T47D (cell line): ENCODE results near the gene ITGA5.

Experiments
- DNase-seq, 2 experiments: peaks; one replicate each; pipeline versions ENCODE4 v3.0.0 to v3.0.0-alpha.2; 2011 to 2012; ENCODE audit warnings: low read depth in 1 of 2, low spot score in 1 of 2
- JUND ChIP-seq: IDR thresholded peaks from 2 replicates; pipeline ENCODE4 v1.6.1; 2012; ENCODE audit warnings: low read depth
- in situ Hi-C: cut with HindIII; loops from 2 replicates; pipeline ENCODE4 v1.10.0; 2016; ENCODE audit warnings: low sequenced_read_pairs, low pct_unique_long_range_greater_than_20kb

The ITGA5 gene

GRCh38 chr12:54419088-54419887 lies at the start of gene ITGA5:
Gene ITGA5, minus strand, starts transcription at chr12:54419266. Its CDS starts 68 bp downstream, at chr12:54419198.
- DNase-seq = peak; percentile 70 to 91
- in situ Hi-C loops = no loop called here
- TF ChIP-seq JUND = no peak

GRCh38 chr12:54465857-54466523 lies 46.9 kb upstream of the ITGA5 start:
- TF ChIP-seq JUND = no peak
- no peak for DNase-seq
- in situ Hi-C loops = no loop called here

DNA sequence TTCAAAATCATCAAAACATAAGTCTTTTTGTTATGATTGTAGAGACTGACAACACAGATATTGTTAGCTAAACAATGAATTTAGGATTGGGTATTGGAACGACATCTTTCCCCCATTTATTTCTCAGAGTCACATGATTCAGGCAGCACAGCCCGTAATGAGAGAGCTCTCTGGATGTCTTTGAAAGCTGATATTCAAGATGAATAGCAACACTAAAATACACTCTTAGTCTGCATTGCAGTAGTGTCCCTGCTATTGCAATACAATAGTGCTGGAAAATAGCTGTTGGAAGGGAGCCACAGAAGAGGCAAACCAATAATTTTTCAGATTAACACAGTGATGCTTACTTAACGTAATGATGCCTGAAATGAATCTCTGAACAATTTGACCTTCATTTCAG lies 44.4 kb upstream of the ITGA5 start:
- no peak for TF ChIP-seq JUND
- DNase-seq = no peak
- in situ Hi-C loops = no loop called here

GRCh38 chr12:54463034-54463433 lies 44.0 kb upstream of the ITGA5 start:
- DNase-seq = no peak
- TF ChIP-seq JUND = no peak
- in situ Hi-C loops = no loop called here

DNA sequence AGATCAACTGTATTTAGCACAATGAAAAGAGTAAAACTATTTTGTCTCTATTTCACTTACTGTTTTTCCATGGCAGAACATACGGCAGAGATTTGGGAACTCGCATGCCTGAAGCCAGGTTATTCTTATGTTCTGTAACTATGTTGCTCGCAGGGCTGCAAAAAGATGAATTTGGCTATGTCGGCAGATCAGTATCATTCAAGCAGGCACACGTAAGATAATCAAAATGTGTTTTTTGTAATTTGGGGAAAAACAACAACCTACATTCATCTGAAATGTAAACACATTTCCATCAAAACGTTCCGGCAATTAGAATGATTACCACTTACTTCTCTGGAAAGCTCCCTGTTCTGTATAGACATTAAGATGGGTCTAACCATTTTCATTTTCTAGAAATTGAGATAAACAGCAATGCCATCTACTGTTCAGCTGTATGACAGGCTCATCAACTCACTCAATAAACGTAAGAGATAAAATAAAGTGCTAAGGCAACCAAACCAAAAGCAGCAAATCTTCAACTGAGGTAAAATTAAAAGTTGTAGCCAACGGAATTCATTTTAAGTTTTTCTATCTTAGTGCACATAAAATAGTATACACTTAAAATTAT lies 41.4 kb upstream of the ITGA5 start:
- TF ChIP-seq JUND = no peak
- in situ Hi-C loops = no loop called here
- DNase-seq = no peak

DNA sequence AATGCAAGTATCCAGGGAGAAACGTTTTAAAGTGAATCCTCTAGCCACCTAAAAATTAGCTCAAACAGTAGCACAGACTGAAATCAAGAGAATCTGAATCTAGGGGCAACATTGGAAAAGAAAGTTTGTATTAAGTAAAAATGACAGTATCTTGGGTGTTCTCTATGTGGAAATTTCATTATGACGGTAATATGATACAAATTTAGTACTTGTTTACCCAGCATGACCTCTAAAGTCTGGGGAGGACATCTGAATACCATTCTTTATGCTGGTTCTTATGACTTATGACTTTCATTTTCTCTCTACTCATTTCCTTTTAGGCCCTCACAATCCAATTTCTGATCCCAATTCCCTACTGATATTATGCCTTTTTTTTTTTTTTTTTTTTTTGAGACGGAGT lies 40.3 kb upstream of the ITGA5 start:
- DNase-seq = no peak
- no peak for TF ChIP-seq JUND
- in situ Hi-C loops = no loop called here

DNA sequence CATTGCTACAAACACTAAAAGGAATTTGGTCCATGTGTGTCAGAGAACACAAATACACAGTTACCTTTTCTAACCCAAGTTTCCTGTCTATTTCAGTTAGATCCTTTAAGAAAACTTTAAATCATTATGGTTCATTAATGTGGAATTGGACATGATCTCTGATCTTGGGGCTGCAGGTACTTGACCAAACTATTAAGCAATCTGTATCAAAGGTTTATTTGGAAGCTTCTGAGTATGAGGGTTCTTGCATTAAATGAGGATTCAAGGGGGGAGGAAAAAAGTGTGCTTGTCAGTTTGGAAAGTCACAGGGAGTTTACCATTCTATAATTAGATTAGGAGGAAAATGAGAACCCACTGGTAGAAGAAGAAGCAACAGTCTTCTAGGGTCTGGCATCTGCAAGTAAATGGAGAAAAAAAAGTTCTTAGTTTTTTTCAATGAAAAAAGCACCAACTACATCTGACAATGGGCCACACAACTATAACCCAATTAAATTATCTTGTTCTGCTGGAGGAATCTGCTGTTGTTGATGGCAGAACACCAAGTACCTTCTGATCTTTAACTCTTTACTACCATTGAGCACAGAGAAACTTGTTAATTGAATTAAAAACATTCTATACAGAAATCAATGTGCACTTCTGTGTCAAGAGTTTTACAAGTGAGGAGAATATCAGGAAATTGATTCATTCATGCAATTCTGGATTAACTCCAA lies 36.8 kb upstream of the ITGA5 start:
- in situ Hi-C loops = no loop called here
- DNase-seq = no peak
- TF ChIP-seq JUND = no peak

DNA sequence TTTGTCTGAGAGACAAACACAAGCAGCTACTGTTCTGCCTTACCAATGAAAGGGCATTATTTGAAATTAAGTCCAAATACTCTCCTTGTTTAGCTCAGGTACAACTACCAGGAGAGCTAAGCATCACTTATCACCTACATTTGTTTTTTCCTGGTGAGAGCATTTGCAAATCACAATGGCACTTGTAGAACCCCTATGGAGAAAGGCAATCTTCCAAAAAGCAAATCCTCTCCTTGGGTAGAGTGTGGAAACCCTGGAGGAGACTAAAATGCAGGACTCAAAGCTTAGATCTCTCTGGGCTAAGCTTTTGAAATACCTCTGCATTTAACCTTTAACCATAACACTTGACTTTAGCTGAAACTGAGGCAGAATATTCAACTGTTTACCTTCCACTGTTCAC lies 33.6 kb upstream of the ITGA5 start:
- in situ Hi-C loops = no loop called here
- TF ChIP-seq JUND = no peak
- no peak for DNase-seq

GRCh38 chr12:54448344-54448743 lies 29.3 kb upstream of the ITGA5 start:
- no peak for DNase-seq
- in situ Hi-C loops = no loop called here
- no peak for TF ChIP-seq JUND

GRCh38 chr12:54447917-54448316 lies 28.9 kb upstream of the ITGA5 start:
- TF ChIP-seq JUND = no peak
- in situ Hi-C loops = no loop called here
- no peak for DNase-seq

GRCh38 chr12:54444206-54444605 lies 25.1 kb upstream of the ITGA5 start:
- peak in 1 of 2 experiments; percentile 35 for DNase-seq
- TF ChIP-seq JUND = no peak
- in situ Hi-C loops = no loop called here

- no peak for DNase-seq
- in situ Hi-C loops = no loop called here
- TF ChIP-seq JUND = no peak
Observed at GRCh38 chr12:54443446-54443845, 24.4 kb upstream of the ITGA5 start.
